GM12872 (cell line): ENCODE data around the gene WNT9B.

Experiments used
- TF ChIP-seq, protein P1 (sequence below): IDR thresholded peaks from 3 replicates; pipeline ENCODE4 v1.5.1; 2011; ENCODE audit warnings: low read depth, mild to moderate bottlenecking, low read length, moderate library complexity; ENCODE audit not compliant: insufficient read depth

Gene WNT9B

GRCh38 chr17:46917516-46917915 is 66.1 kb downstream of the WNT9B start:
- TF ChIP-seq, protein P1, sequence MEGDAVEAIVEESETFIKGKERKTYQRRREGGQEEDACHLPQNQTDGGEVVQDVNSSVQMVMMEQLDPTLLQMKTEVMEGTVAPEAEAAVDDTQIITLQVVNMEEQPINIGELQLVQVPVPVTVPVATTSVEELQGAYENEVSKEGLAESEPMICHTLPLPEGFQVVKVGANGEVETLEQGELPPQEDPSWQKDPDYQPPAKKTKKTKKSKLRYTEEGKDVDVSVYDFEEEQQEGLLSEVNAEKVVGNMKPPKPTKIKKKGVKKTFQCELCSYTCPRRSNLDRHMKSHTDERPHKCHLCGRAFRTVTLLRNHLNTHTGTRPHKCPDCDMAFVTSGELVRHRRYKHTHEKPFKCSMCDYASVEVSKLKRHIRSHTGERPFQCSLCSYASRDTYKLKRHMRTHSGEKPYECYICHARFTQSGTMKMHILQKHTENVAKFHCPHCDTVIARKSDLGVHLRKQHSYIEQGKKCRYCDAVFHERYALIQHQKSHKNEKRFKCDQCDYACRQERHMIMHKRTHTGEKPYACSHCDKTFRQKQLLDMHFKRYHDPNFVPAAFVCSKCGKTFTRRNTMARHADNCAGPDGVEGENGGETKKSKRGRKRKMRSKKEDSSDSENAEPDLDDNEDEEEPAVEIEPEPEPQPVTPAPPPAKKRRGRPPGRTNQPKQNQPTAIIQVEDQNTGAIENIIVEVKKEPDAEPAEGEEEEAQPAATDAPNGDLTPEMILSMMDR = no peak

- TF ChIP-seq, protein P1 = no peak
These were observed 71.1 kb downstream of the WNT9B start for GRCh38 chr17:46922487-46922803.

DNA sequence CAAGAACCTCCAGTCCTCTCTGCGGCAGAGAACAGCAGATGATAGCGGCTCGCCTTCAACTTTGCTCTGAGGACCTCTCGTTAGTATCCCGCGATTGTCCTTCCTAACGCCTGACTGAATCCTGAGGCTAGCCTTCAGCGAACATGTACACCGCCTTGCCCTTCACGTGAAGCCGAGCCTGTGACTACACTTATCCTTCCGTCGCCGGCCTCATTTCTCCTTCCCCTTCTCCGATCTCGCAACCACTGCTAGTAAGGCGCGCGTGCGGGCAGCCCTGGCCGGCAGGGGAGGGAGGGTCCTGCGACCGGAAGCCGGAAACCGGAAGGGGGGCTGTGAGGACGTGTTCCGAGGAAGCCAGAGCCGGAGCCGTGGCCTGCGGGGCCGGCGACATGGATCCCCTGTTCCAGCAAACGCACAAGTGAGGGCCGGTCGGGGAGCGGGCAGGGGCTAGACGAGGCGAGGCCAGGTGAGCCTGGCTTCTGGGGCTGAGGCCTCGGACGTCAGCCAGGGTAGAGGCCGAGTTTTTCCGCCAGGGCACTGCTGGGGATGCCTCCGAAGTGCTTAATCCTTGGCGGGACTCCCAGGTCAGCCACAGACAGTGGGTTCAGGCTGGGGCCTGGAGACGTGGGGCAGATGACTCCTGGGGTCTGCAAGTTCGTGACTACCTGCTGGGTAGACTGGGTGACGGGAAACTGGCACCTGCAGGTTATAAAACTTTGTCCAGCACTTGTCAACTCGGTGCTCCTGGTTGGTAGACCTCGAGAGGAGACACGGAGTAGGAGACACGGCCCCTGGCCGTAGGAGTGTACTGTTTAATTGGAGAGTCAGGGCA is 71.6 kb downstream of the WNT9B start, which contains the start of gene GOSR2:
Gene GOSR2, plus strand, starts transcription at position 357 of the 832 bp plus-strand sequence. Its CDS starts 33 bp downstream, at position 390.
- TF ChIP-seq, protein P1 = no peak

- TF ChIP-seq, protein P1 = no peak
These were observed 73.9 kb downstream of the WNT9B start for GRCh38 chr17:46925185-46925868.

- TF ChIP-seq, protein P1 = no peak
These were observed 77.3 kb downstream of the WNT9B start for GRCh38 chr17:46928467-46929261.

DNA sequence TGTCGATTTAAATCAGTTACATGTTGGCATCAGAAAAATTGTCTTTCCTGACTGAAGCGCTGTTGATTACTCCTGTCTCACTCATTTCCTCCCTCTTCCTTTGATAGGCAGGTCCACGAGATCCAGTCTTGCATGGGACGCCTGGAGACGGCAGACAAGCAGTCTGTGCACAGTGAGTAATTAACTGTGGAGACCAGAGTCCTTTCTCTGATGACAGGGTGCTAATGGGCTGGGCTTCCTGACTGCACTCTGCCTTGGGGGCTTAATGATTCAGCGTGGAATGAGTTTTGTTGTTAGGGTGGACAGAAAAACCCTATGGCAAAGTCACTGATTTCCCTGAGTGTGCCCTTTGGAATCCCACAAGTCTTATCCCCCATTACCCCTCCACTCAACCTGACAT is 78.0 kb downstream of the WNT9B start:
- TF ChIP-seq, protein P1 = no peak

- TF ChIP-seq, protein P1 = no peak
These were observed 78.7 kb downstream of the WNT9B start for GRCh38 chr17:46930051-46930450.
